DOHH2 (cell line): ENCODE data around the gene LRRC2.

Experiments used
- H3F3A ChIP-seq: fragments of 200-600 bp; sonication (generic), shearing (Covaris generic); 2 replicates; pipeline ENCODE4 v1.6.0; 2016; ENCODE audit warnings: antibody characterized with exemption, mild to moderate bottlenecking; ENCODE audit not compliant: control insufficient read depth, insufficient read depth
- H3K27ac ChIP-seq: fragments of 200-600 bp; sonication (generic); 2 replicates; pipeline ENCODE4 v1.5.1; 2014; ENCODE audit warnings: low read depth, mild to moderate bottlenecking, low read length, moderate library complexity
- H3K27me3 ChIP-seq: fragments of 200-600 bp; sonication (generic); 2 replicates; pipeline ENCODE4 v1.6.1; 2014; ENCODE audit warnings: mild to moderate bottlenecking, low read length, mixed read lengths; ENCODE audit not compliant: control insufficient read depth
- H3K36me3 ChIP-seq: fragments of 200-600 bp; sonication (generic); 2 replicates; pipeline ENCODE4 v1.6.1; 2014; ENCODE audit warnings: mild to moderate bottlenecking, low read length, moderate library complexity, mixed read lengths; ENCODE audit not compliant: control insufficient read depth
- H3K4me1 ChIP-seq: fragments of 200-600 bp; sonication (generic); 2 replicates; pipeline ENCODE4 v1.6.1; 2014; ENCODE audit warnings: mild to moderate bottlenecking, low read length, mixed read lengths; ENCODE audit not compliant: control insufficient read depth
- H3K4me2 ChIP-seq: fragments of 200-600 bp; sonication (generic); 2 replicates; pipeline ENCODE4 v1.6.0; 2014; ENCODE audit warnings: mild to moderate bottlenecking, low read length, moderate library complexity
- H3K4me3 ChIP-seq: fragments of 200-600 bp; sonication (generic); 2 replicates; pipeline ENCODE4 v1.5.1; 2014; ENCODE audit warnings: mild to moderate bottlenecking, low read length, mixed read lengths
- H3K79me2 ChIP-seq: fragments of 200-600 bp; sonication (generic); 2 replicates; pipeline ENCODE4 v1.6.1; 2014; ENCODE audit warnings: mild to moderate bottlenecking, low read length, mixed read lengths; ENCODE audit not compliant: control insufficient read depth
- H3K9me2 ChIP-seq: fragments of 200-600 bp; sonication (generic); replicated peaks from 2 replicates; pipeline ENCODE4 v1.6.1; 2014; ENCODE audit warnings: mild to moderate bottlenecking, low read length, mixed read lengths; ENCODE audit not compliant: control insufficient read depth
- H3K9me3 ChIP-seq: fragments of 200-600 bp; sonication (generic); 2 replicates; pipeline ENCODE4 v1.6.1; 2014; ENCODE audit warnings: antibody characterized with exemption, low read length, mixed read lengths; ENCODE audit not compliant: control insufficient read depth, insufficient read depth
- H4K20me1 ChIP-seq: fragments of 200-600 bp; sonication (generic); 2 replicates; pipeline ENCODE4 v1.6.0; 2014; ENCODE audit warnings: low read depth, mild to moderate bottlenecking, antibody characterized with exemption, low read length, moderate library complexity; ENCODE audit not compliant: control insufficient read depth, insufficient read depth
- CTCF ChIP-seq: fragments of 200-600 bp; sonication (generic); IDR thresholded peaks from one replicate; pipeline ENCODE4 v1.5.1; 2014; ENCODE audit warnings: antibody characterized with exemption, mild to moderate bottlenecking, low read depth, low read length; ENCODE audit not compliant: poor library complexity, severe bottlenecking
- EZH2phosphoT487 ChIP-seq: fragments of 200-600 bp; sonication (generic); IDR thresholded peaks from 2 replicates; pipeline ENCODE4 v1.6.1; 2017; ENCODE audit warnings: borderline replicate concordance, mild to moderate bottlenecking, antibody characterized with exemption, low read length, moderate library complexity, mixed read lengths

LRRC2 gene

DNA sequence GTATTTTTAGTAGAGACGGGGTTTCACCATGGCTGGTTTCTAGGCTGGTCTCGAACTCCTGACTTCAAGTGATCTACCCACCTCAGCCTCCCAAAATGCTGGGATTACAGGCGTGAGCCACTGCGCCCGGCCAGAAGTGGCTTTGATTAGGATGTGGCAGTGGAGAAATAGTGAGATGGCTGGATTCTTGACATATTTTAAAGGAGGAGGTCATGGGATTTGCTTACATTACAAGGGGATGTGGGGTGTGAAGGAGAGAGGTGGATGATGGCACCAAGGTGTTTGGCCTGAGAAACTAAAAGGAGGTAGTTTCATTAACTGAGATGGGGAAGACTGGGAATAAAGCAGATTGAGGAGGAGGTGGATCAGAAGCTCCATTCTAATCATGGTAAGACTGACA lies 86.4 kb downstream of the LRRC2 start:
- Histone ChIP-seq H3K36me3 (no peaks in the 10 kb centered on the region), H3K79me2 (no peaks in the 10 kb centered on the region), H3K9me2 (no peaks in the 10 kb centered on the region), H3K4me3 (no peak overlapping the region), H3K9me3 (no peaks in the 10 kb centered on the region), H4K20me1 (no peaks in the 10 kb centered on the region), H3K4me1 (no peaks in the 10 kb centered on the region), H3K27me3 (peaks cover 30% of the 10 kb centered on the region), H3K4me2 (no peak overlapping the region), H3F3A (no peaks in the 10 kb centered on the region), H3K27ac (no peak overlapping the region)
- TF ChIP-seq EZH2phosphoT487 (no peak), CTCF (no peak)

GRCh38 chr3:46479021-46479420 lies 87.1 kb downstream of the LRRC2 start:
- Histone ChIP-seq H3K36me3 (no peaks in the 10 kb centered on the region), H3K4me3 (no peak overlapping the region), H3K79me2 (no peaks in the 10 kb centered on the region), H3K27ac (no peak overlapping the region), H3K9me3 (no peaks in the 10 kb centered on the region), H3K27me3 (peaks cover 36% of the 10 kb centered on the region), H4K20me1 (no peaks in the 10 kb centered on the region), H3K4me1 (no peaks in the 10 kb centered on the region), H3K9me2 (no peaks in the 10 kb centered on the region), H3F3A (no peaks in the 10 kb centered on the region), H3K4me2 (no peak overlapping the region)
- TF ChIP-seq EZH2phosphoT487 (no peak), CTCF (no peak)

GRCh38 chr3:46478341-46478740 lies 87.8 kb downstream of the LRRC2 start:
- no peaks in the 10 kb centered on the region for H4K20me1 ChIP-seq
- no peaks in the 10 kb centered on the region for H3K4me1 ChIP-seq
- H3K27ac ChIP-seq: no peak overlapping the region
- no peak overlapping the region for H3K4me3 ChIP-seq
- H3K4me2 ChIP-seq: no peak overlapping the region
- H3K36me3 ChIP-seq: no peaks in the 10 kb centered on the region
- no peaks in the 10 kb centered on the region for H3K9me2 ChIP-seq
- H3K27me3 ChIP-seq: peaks cover 39% of the 10 kb centered on the region
- H3F3A ChIP-seq: no peaks in the 10 kb centered on the region
- TF ChIP-seq CTCF (no peak), EZH2phosphoT487 (no peak)
- no peaks in the 10 kb centered on the region for H3K79me2 ChIP-seq
- H3K9me3 ChIP-seq: no peaks in the 10 kb centered on the region

GRCh38 chr3:46477756-46478155 lies 88.3 kb downstream of the LRRC2 start:
- H3F3A ChIP-seq: no peaks in the 10 kb centered on the region
- no peak overlapping the region for H3K4me3 ChIP-seq
- no peaks in the 10 kb centered on the region for H4K20me1 ChIP-seq
- H3K9me2 ChIP-seq: no peaks in the 10 kb centered on the region
- H3K27me3 ChIP-seq: peaks cover 40% of the 10 kb centered on the region
- H3K36me3 ChIP-seq: no peaks in the 10 kb centered on the region
- no peaks in the 10 kb centered on the region for H3K79me2 ChIP-seq
- TF ChIP-seq CTCF: no peak
- H3K9me3 ChIP-seq: no peaks in the 10 kb centered on the region
- no peak overlapping the region for H3K27ac ChIP-seq
- H3K4me2 ChIP-seq: no peak overlapping the region
- no peaks in the 10 kb centered on the region for H3K4me1 ChIP-seq
